ENCODE measurements around the gene CLDN9.

DNA sequence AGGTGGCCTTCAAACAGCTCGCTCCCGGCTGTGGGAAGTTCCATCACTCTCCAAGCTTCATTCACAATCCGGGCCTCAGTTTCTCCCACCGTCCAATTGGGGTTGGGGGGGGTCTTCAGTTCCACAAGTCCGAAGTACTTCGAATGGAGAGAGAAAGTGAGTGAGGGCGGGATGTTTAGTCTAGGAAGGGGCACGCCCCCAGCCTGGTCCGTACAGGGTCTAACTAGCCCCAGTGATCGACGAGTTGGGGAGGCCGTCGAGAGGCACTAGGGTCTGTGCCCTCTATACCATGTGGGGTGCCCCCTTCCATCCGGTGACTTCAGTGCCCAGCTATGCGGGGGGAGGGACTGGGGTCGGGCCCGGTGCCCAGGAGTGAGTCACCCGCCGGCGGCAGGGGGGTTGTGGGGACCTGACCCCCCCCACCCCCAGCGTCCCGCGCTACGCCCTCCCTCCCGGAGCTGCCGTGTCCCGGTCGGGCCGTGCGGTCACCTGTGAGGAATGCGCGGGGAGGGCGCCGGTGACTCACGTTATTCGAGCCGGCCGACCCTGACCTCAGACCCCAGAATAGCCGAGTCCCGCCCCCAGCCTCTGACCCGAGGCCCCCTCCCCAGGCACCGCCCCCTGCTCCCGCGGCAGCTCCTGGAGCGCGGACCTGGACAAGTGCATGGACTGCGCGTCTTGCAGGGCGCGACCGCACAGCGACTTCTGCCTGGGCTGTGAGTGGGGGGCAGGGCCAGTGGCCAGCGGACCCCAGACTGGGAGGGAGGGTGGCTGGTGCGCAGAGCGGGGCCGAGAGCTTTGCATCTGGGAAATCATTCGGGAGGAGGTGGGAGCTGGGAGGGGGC is 8.1 kb downstream of the CLDN9 start:
- TF ChIP-seq, protein P1, sequence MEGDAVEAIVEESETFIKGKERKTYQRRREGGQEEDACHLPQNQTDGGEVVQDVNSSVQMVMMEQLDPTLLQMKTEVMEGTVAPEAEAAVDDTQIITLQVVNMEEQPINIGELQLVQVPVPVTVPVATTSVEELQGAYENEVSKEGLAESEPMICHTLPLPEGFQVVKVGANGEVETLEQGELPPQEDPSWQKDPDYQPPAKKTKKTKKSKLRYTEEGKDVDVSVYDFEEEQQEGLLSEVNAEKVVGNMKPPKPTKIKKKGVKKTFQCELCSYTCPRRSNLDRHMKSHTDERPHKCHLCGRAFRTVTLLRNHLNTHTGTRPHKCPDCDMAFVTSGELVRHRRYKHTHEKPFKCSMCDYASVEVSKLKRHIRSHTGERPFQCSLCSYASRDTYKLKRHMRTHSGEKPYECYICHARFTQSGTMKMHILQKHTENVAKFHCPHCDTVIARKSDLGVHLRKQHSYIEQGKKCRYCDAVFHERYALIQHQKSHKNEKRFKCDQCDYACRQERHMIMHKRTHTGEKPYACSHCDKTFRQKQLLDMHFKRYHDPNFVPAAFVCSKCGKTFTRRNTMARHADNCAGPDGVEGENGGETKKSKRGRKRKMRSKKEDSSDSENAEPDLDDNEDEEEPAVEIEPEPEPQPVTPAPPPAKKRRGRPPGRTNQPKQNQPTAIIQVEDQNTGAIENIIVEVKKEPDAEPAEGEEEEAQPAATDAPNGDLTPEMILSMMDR (IDR thresholded peaks at IDR 0.05; ENCODE audit: low read depth, low read length) = no peak
- TF ChIP-seq MYC (IDR thresholded peaks at IDR 0.05; ENCODE audit: low read depth, low read length) (no peak), POLR2A (IDR thresholded peaks at IDR 0.05; ENCODE audit: extremely low read depth, insufficient read length) (no peak)
- TF ChIP-seq, protein P2, sequence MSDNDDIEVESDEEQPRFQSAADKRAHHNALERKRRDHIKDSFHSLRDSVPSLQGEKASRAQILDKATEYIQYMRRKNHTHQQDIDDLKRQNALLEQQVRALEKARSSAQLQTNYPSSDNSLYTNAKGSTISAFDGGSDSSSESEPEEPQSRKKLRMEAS (IDR thresholded peaks at IDR 0.05; ENCODE audit: low read depth, low read length) = 0 out of 2 replicates have a peak, but pooled peaks have one; percentile 43
